ENCODE data around the gene GSE1. TPM values are rescaled to one million over a fixed set of nuclear protein-coding genes. Genes with fewer than 3 reads are reported as not detected.

GSE1 gene
- total RNA-seq, 3 donors from 2014 or later, result 52.3 to 105 (median 60.7) TPM

DNA sequence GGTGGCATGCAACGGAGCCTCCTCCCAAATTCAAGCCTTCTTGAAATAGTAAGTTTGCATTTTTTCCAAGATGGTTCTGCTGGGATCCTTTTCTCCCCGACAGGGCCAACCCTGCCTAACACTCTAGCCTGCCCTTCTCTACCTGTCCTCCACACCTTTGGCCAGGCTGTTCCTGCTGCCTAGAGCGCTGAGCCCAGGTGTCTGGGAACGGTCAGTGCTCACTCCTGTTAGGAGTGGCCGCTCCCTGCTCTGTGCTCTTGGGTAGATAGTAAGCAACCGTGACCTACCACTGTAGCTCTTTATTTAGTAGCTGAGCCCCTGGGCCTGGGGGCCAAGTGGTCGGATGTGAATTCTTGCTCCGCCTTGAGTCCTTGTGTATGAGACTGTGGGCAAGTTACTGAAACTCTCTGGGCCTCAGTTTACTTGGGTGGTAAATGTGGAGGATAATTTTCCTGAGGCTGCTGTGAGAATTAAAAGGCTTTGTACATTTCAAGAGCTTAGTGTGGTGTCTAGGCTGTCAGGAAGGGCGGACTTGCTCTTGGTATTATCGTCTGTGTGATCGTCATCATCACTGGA lies 44.0 kb upstream of the GSE1 start:
- DNase-seq (ENCODE audit: low spot score in 2 of 2), result no peak
- peak overlapping the region; percentile 79 to 93 for H3K27ac ChIP-seq
- H3K9me3 ChIP-seq, result peaks cover 0 to 6% of the 10 kb centered on the region in 2 donors
- no peak overlapping the region for H3K4me3 ChIP-seq
- TF ChIP-seq POLR2AphosphoS5 (IDR thresholded peaks at IDR 0.05) (no peak), POLR2A (IDR thresholded peaks at IDR 0.05) (no peak)
- TF ChIP-seq, protein P1, sequence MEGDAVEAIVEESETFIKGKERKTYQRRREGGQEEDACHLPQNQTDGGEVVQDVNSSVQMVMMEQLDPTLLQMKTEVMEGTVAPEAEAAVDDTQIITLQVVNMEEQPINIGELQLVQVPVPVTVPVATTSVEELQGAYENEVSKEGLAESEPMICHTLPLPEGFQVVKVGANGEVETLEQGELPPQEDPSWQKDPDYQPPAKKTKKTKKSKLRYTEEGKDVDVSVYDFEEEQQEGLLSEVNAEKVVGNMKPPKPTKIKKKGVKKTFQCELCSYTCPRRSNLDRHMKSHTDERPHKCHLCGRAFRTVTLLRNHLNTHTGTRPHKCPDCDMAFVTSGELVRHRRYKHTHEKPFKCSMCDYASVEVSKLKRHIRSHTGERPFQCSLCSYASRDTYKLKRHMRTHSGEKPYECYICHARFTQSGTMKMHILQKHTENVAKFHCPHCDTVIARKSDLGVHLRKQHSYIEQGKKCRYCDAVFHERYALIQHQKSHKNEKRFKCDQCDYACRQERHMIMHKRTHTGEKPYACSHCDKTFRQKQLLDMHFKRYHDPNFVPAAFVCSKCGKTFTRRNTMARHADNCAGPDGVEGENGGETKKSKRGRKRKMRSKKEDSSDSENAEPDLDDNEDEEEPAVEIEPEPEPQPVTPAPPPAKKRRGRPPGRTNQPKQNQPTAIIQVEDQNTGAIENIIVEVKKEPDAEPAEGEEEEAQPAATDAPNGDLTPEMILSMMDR (IDR thresholded peaks at IDR 0.05), result no peak
- intact Hi-C loops (cut with DNase I; ENCODE audit: low total_unique reads), result no loop called here
- no peaks in the 10 kb centered on the region for H3K27me3 ChIP-seq
- H3K4me1 ChIP-seq, result peaks cover 12 to 17% of the 10 kb centered on the region in 2 donors
- H3K36me3 ChIP-seq, result no peaks in the 10 kb centered on the region

DNA sequence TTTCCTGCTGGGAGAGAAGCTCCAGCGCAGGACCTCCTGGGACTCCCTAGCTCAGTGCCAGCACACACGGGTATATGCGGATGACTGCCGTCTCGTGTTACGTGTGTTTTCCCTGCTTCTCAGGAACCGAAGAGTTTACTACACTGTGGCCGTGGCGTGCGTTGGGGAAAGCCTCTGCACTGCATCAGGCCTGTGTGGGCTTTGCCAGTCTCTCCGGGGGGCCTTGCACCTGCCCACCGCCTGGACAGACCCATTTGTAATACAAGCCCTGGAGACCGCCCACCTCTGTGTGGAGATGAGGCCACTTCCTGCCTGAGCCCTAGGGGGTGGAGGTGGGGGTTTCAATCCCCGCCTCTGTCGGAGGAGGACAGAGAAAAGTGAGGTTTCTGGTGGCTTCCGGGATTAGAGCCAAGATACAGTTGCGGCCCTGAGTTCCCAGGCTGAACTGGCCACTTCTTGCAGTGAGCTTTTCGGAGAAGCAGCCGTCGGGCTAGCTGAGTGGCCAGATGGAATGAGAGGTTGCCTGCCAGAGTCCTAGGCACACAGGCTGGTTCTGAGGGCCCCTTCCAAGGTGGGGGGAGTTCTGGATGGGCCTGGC lies 43.4 kb upstream of the GSE1 start:
- no peaks in the 10 kb centered on the region for H3K27me3 ChIP-seq
- H3K4me1 ChIP-seq, result peaks cover 16 to 23% of the 10 kb centered on the region in 2 donors
- peak in 1 of 2 donors; percentile 39 for DNase-seq (ENCODE audit: low spot score in 2 of 2)
- H3K27ac ChIP-seq, result peak overlapping the region; percentile 79 to 93
- H3K36me3 ChIP-seq, result no peaks in the 10 kb centered on the region
- TF ChIP-seq POLR2AphosphoS5 (IDR thresholded peaks at IDR 0.05) (no peak), POLR2A (IDR thresholded peaks at IDR 0.05) (no peak)
- TF ChIP-seq, protein P1 (IDR thresholded peaks at IDR 0.05), result no peak
- peaks cover 0 to 6% of the 10 kb centered on the region in 2 donors for H3K9me3 ChIP-seq
- peak overlapping the region in 1 of 3 donors; percentile 27 for H3K4me3 ChIP-seq
- intact Hi-C loops (cut with DNase I; ENCODE audit: low total_unique reads), result no loop called here

DNA sequence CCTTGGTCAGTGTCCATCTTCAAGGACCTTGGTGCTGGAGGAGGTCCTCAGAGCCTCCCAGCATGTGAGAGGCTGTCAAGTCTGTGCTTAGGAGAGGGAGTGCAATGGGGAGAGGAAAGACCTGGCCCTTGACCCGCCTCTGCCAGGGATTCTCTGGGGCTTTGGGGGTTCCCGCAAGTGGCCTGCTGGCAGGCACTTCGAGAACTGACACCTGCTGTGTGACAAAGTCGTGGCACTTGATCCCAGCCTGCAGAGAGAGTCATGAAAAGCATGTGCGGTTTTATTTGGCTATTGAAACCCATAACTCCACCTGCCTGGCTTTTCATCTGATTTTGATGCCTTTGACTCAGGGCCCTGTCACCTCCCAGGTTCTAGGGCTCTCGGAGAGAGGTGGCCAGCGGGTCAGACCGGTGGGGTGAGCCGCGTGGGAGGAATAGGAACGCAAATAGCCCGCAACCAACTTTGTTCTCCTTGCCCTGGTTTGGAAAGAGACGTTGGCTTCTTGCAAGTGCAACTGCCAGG lies 42.8 kb upstream of the GSE1 start:
- Histone ChIP-seq H3K4me1 (peaks cover 16 to 28% of the 10 kb centered on the region in 2 donors), H3K4me3 (peak overlapping the region in 1 of 3 donors; percentile 30), H3K9me3 (peaks cover 0 to 6% of the 10 kb centered on the region in 2 donors), H3K36me3 (no peaks in the 10 kb centered on the region), H3K27ac (peak overlapping the region; percentile 79 to 93), H3K27me3 (no peaks in the 10 kb centered on the region)
- DNase-seq (ENCODE audit: low spot score in 2 of 2), result peak; percentile 75 to 85
- TF ChIP-seq POLR2A (IDR thresholded peaks at IDR 0.05) (no peak), POLR2AphosphoS5 (IDR thresholded peaks at IDR 0.05) (peak in 2 of 3 donors; percentile 32 to 51)
- intact Hi-C loops (cut with DNase I; ENCODE audit: low total_unique reads), result no loop called here

DNA sequence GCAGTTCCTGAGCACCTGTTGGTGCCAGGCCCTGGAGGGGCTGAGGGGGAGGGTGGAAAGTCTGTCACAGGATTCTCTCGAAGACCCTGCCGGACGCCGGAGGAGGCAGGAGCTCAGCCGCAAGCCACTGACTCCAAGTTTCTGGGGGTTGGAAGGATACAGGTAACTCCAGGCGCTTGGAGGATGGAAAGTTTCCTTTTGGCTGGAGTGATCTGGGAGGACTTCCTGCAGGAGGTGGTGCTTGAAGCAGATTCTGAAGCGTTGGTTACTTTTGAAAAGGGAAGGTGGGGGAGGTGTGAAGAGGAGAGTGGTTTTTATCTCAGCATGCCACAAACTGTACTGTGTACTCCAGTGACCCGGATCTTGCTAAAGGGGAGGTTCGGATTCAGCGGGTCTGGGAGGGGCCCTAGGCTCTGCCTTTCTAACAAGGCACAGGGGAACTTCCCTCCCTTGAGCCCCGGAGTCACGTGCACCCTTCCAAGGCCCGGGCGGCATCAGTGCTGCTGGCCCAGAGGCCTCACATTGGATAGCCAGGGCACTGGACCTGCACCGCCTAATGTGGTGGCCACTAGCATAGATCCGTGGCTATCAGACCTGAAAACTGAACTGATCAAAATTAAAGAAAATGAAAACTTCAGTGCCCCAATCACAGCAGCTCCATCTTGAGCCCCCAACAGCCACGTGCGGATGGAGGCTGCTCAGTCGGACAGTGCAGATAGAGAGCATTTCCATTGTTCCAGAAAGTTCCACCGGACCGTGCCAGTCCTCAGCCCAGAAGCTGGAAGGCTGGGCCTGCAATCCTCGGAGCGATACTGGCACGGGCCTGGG lies 42.2 kb upstream of the GSE1 start:
- H3K36me3 ChIP-seq, result no peaks in the 10 kb centered on the region
- peaks cover 0 to 6% of the 10 kb centered on the region in 2 donors for H3K9me3 ChIP-seq
- DNase-seq (ENCODE audit: low spot score in 2 of 2), result no peak
- peak overlapping the region in 1 of 3 donors; percentile 30 for H3K4me3 ChIP-seq
- peaks cover 16 to 31% of the 10 kb centered on the region in 2 donors for H3K4me1 ChIP-seq
- TF ChIP-seq, protein P1 (IDR thresholded peaks at IDR 0.05), result no peak
- TF ChIP-seq POLR2AphosphoS5 (IDR thresholded peaks at IDR 0.05), result peak in 1 of 3 donors; percentile 4
- no peak for TF ChIP-seq POLR2A (IDR thresholded peaks at IDR 0.05)
- H3K27me3 ChIP-seq, result no peaks in the 10 kb centered on the region
- intact Hi-C loops (cut with DNase I; ENCODE audit: low total_unique reads), result no loop called here
- H3K27ac ChIP-seq, result peak overlapping the region; percentile 79 to 93

DNA sequence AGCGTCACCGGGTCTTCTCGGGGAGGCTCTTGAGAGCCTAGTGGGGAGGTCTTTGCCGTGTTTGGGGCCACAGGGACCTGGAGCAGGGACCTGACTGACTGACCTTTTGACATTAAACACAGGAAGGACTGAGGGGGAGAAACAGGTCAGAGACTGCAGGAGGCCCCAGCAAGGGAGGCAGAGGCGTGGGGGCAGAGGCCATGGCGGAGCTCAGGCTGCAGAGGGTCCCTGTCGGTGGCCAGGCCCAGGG lies 41.6 kb upstream of the GSE1 start:
- Histone ChIP-seq H3K27ac (peak overlapping the region; percentile 79 to 93), H3K9me3 (peaks cover 0 to 6% of the 10 kb centered on the region in 2 donors), H3K4me1 (peaks cover 16 to 31% of the 10 kb centered on the region in 2 donors), H3K27me3 (no peaks in the 10 kb centered on the region), H3K36me3 (no peaks in the 10 kb centered on the region), H3K4me3 (no peak overlapping the region)
- intact Hi-C loops (cut with DNase I; ENCODE audit: low total_unique reads), result no loop called here
- no peak for DNase-seq (ENCODE audit: low spot score in 2 of 2)
- no peak for TF ChIP-seq POLR2A (IDR thresholded peaks at IDR 0.05)
- no peak for TF ChIP-seq POLR2AphosphoS5 (IDR thresholded peaks at IDR 0.05)
- TF ChIP-seq, protein P1 (IDR thresholded peaks at IDR 0.05), result no peak

All from breast epithelium (tissue), 4 donors.